Iris pigment epithelial cell (primary cell): ENCODE data around the gene CCDC106.

Experiments used
- DNase-seq: peaks from one replicate; pipeline ENCODE4 v3.0.0-alpha.2; 2011; ENCODE audit warnings: low read depth

The CCDC106 gene

GRCh38 chr19:55647732-55648584, at the start of gene CCDC106:
Gene CCDC106 (plus strand): TSS chr19:55648212. CDS start chr19:55649047, 835 bp downstream.
- peak; percentile 78 for DNase-seq

DNA sequence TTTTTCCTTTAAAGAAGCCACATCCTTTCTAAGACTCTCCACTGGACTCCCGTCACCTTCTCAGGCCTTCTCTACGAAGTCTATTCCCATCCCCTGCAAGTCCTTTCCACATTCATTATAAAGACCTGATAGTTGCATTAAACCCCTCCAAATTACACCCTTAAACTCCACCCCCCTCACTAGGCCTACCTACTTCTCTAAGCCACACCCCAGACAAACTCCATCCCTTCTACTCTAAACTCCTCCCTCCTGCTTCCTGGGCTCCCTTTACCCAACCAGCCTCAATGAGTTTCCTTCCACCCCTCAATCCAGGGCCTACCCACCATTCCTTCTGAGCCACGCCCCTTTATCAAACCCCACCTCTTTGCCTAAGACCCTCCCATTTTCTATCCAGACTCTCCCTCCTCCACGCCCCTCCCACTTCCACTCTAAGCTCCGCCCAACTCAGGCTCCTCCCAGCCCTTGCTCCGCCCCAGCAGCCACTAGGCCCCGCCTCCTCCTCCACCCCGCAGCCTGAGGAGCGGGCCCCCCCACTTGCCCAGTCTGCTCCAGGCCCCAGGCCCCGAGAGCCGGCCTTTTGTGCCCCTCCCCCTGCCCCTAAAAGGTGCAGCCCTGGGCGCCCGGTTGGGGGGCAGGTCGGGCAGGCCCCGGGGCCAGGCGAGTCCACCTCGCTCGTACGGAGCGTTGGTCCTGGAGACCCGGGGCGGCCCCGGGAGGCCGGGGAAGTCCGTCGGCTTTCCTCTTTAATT, 49.1 kb upstream of the CCDC106 start:
- peak; percentile 97 for DNase-seq

GRCh38 chr19:55599468-55599841, 48.6 kb upstream of the CCDC106 start, which contains the start of gene FIZ1:
Gene FIZ1 (minus strand): TSS chr19:55599517. CDS start chr19:55597865, 1,652 bp downstream.
- peak; percentile 99 for DNase-seq

DNA sequence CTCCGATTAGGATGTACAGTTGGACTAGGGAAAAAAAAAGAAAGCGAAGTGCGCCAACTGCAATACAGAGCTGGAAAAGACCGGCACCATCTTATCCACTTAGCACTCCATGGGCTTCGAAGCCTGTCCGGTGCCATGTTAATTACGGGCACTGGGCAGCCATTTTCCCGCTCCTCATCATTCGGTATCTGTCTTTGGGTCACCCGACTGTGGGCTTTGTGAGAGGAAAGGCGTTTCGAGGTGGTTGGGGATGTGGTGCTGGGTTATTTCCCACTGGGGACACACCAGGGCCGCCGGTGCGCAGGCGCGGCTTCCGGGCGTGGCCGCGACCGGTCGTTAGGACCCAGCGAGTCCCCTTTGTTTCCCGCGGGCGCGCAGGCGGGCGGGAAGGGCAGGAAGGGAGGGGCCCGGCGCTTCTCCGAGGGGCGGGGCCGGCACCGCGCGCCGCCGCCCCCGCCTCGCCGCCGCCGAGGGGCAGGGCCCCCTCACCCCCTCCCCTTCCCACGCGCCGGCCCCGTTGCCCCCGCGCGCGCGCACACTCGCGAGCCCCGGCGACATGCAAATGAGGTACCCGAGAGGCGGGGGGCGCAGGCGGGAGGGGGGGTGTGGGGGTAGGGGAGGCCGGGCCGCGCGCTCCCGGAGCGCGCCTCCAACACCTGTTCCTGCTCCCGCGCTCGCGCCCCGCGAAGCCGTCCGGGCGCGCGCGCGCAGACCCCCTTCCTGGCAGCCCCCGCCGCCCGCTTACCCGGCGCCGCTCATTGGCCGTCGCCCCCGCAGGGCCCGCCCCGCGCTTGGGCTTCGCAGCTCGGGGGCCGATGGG, 48.0 kb upstream of the CCDC106 start, which contains the start of gene ZNF524:
Gene ZNF524, plus strand, starts transcription at position 447 of the 820 bp plus-strand sequence. CDS start 1,825 bp downstream, outside the sequence.
- peak; percentile 87 for DNase-seq

- no peak for DNase-seq
These were observed 47.4 kb upstream of the CCDC106 start for GRCh38 chr19:55600662-55601028.

- DNase-seq: no peak
These were observed 46.9 kb upstream of the CCDC106 start for GRCh38 chr19:55601084-55601483.

DNA sequence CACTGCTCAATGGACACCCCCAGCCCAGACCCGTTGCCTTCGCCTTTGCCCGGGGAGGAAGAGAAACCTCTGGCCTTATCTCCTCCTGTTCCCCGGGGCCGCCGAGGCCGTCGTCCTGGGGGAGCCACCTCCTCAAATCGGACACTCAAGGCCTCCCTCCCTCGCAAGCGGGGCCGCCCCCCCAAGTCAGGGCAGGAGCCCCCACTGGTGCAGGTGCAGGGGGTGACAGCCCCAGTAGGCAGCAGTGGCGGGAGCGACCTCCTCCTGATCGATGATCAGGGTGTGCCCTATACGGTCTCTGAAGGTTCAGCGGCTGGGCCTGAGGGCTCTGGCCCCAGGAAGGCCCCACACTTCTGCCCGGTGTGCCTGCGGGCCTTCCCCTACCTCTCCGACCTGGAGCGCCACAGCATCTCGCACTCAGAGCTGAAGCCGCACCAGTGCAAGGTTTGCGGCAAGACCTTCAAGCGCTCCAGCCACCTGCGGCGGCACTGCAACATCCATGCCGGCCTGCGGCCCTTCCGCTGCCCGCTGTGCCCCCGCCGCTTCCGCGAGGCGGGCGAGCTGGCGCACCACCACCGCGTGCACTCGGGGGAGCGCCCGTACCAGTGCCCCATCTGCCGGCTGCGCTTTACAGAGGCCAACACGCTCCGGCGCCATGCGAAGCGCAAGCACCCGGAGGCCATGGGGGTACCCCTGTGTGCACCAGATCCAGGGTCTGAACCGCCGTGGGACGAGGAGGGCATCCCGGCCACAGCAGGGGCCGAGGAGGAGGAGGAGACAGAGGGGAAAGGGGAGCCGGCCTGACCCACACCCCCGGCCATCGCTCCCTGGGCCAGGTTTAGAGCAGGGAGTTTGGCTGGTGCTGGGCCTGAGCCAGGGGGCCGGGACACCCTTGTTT, 45.7 kb upstream of the CCDC106 start:
- no peak for DNase-seq

DNA sequence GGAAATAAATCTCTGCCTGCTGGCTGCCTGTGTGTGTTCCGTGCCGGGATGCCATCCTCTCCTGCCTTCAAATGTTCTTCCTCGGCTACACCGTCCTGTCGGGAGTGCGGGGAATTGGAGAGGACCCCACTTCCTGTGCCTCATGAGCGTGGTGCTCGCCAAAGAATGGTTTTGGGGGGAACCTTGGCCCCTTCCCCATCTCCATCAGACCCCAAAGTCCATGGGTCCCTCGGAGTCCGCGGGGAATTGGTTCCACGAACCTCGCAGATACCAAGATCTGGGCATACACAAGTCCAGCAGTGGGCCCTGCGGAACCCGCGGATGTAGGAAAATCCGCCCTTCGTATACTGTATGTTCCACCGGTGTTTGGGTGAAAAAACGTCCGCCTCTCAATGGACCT, 44.9 kb upstream of the CCDC106 start:
- DNase-seq: no peak

GRCh38 chr19:55603581-55604292, 44.3 kb upstream of the CCDC106 start:
- DNase-seq: no peak

DNA sequence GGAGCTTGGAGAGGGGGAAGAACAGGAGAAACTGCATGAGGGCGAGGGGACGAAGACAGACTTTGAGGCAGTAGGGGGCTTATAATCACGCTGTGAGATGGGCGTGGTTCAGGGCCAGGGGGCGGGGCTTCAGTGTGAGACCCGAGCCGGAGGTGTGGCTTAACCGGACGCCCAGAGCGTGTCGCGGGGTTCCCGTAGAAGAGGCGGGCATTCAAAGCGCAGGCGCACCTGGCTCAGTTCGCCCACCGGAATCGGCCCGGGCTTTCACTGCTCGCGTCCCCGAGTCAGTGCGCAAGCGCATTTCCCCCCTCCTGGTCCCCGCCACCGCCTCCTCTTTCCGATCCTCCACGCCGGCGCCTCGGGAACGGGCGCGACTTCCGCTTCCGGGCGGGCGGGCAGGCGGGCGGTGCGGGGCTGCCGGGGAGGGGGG, 42.8 kb upstream of the CCDC106 start:
- DNase-seq: peak; percentile 96

DNA sequence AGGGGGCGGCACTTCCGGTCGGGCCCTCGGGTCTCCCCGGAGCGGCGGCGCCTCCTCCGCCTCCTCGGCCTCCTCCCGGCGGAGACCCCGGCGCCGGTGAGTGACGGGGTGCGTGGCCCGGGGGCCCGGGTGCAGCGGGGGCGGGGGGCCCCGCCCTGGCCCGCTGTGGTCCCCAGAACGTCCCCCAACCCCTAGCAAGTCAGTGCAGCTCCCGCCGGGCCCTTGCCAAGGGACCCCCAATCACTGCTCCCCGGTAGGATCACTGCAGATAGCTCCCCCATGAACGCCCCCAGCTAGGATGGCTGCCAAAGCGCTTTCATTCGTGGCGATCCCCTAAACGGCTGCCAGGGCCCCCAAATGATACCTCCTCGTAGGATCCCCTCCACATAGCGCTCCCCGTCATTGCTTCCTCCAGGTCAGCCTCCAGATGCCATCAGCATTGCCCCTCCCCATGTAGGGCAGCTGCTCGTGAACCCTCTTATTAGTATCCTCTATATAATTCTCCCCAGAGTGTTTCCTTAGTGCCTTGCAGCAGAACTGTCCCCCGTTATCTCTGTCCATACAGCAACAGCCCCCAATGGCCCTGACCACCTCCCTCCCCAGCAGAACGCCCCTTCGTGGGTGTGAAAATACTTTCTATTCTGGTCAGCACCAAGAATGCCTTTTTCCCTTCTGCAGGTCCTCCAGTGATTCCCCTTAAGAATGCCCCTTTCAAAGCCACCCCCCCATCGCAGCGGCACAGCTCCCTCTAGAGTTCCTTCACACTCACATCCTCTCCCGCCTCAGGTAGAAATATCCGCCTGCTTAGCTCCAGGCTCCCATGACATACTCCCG, 42.2 kb upstream of the CCDC106 start, which contains the start of gene ZNF865:
Gene ZNF865, plus strand, starts transcription at position 11 of the 834 bp plus-strand sequence. CDS start 7,972 bp downstream, outside the sequence.
- DNase-seq: peak; percentile 91

DNA sequence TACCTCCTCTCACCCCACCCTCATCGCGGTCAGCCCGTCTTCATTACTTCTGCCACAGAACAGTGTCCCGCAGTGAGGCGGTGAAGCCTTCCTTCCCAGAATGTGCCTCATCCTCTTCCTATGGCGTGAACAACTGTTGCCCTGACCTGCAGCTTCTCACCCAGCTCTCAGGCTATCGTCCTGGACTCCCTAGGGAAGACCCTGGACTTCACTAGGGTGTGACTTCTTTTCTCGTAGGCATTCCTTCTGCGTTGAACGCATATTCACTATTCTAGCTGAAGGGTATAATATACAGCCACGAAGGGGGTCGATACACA, 41.6 kb upstream of the CCDC106 start:
- no peak for DNase-seq

GRCh38 chr19:55606817-55607216, 41.2 kb upstream of the CCDC106 start:
- no peak for DNase-seq

- no peak for DNase-seq
These were observed 38.7 kb upstream of the CCDC106 start for GRCh38 chr19:55609326-55609725.

- no peak for DNase-seq
These were observed 36.6 kb upstream of the CCDC106 start for GRCh38 chr19:55611300-55611982.

- no peak for DNase-seq
These were observed 35.9 kb upstream of the CCDC106 start for GRCh38 chr19:55611983-55612645.

- DNase-seq: no peak
These were observed 34.6 kb upstream of the CCDC106 start for GRCh38 chr19:55613396-55613795.
